ENCODE data around the gene SNORC.
"Not testable (repeated sequence)": the region's sequence is repeated elsewhere in the genome, so short reads cannot be mapped to it uniquely, and the experiment has no call there.

The SNORC gene

DNA sequence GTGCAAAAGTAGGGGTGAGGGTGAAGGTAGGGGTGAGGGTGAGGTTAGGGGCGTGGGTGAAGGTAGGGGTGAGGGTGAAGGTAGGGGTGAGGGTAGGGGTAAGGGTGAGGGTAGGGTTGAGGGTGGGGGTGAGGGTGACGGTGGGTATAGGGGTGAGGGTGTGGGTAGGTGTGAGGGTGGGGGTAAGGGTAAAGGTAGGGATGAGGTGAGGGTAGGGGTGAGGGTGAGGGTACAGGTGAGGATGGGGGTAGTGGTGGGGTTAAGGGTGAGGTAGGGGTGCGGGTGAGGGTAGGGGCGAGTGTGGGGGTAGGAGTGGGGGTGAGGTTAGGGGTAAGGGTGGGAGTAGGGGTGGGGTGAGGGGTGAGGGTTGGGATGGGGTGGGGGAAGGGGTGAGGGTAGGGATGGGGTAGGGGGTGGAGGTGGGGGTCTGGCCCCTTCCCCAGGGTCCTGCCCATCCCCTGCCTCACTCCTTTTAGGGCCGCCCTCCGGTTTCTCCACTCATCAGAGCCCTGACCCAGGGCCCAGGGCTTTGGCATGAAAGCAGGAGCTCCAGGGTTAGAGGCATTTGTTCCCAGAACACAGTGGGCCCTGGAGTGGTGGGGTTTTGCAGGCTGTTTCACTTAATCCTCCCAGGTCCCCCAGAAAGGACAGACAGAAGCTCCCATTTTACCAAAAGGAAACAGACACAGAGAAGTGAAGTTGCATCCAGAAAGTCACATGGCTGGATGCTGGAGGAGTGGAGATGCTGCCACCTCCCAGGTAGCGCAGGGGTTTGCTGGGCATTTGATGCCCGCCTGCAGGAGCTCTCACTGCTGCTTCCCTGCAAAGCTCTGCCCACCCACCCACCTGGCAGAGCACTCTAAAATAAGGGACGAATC lies 26.9 kb downstream of the SNORC start:
- DNase-seq (ENCODE audit: low spot score) = no peak

GRCh38 chr2:232897598-232898408 lies 27.7 kb downstream of the SNORC start:
- DNase-seq (ENCODE audit: low spot score) = no peak

DNA sequence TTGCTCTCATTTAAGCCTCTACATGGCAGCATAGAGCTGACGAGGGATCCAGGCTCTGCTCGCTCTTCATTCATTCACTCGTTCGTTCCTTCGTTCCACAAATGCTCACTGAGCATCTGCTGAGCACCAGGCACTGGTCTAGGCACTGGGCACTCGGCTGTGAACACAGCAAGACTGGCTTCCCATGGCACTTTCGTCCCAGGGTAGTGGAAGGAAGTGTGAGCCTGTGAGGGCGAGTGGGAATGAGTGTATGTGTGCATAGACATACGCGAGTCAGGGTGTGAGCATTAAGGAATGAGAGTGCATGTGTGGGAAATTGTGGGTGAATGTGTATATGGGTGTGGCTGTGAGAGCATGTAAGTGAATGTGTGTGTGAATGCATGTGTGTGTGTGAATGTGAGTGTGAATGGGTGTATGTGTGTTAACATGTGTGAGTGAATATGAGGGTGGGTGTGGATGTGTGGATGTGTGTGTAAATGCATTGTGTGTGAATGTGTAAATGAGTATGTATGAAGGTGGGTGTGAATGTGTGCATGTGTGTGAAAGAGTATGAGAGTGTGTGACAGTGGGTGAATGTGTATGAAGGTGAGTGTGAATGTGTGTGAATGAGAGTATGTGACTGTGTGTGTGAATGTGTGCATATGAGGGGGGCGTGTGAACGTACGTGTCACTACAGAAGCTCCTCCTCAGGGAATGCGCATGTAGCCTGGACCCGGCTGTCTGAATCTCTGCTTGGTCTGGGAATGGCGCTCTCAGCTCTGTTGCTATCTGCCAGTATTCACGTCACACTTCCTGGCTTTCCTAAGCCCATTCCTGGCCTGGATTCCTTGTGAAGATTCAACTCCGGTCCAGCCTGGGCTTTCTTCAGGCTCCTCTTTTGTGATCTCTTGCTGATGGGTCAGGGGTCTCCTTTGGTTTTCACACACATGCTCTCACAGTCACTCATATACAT lies 28.8 kb downstream of the SNORC start:
- DNase-seq (ENCODE audit: low spot score) = no peak

- no peak for DNase-seq (ENCODE audit: low spot score)
These were observed 31.0 kb downstream of the SNORC start for GRCh38 chr2:232900811-232901735.

GRCh38 chr2:232901736-232902578 lies 31.9 kb downstream of the SNORC start:
- DNase-seq (ENCODE audit: low spot score) = no peak

GRCh38 chr2:232903989-232904388 lies 33.9 kb downstream of the SNORC start:
- DNase-seq (ENCODE audit: low spot score) = no peak

GRCh38 chr2:232906867-232907717 lies 37.0 kb downstream of the SNORC start:
- DNase-seq (ENCODE audit: low spot score) = not testable (repeated sequence)

DNA sequence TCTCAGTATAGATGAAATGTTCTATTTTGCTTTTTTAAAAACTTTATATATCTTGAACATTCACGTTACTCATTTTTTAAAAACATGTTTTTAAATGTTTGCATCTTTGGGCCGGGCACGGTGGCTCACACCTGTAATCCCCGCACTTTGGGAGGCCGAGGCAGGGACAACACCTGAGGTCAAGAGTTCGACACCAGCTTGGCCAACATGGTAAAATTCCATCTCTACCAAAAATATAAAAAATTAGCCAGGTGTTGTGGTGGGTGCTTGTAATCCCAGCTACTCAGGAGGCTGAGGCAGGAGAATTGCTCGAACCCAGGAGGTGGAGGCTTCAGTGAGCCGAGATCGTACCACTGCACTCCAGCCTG lies 37.6 kb downstream of the SNORC start:
- DNase-seq (ENCODE audit: low spot score) = not testable (repeated sequence)

- DNase-seq (ENCODE audit: low spot score) = no peak
These were observed 38.6 kb downstream of the SNORC start for GRCh38 chr2:232908695-232909094.

- DNase-seq (ENCODE audit: low spot score) = no peak
These were observed 40.3 kb downstream of the SNORC start for GRCh38 chr2:232910376-232910775.

GRCh38 chr2:232911712-232912277 lies 41.7 kb downstream of the SNORC start:
- DNase-seq (ENCODE audit: low spot score) = no peak

DNA sequence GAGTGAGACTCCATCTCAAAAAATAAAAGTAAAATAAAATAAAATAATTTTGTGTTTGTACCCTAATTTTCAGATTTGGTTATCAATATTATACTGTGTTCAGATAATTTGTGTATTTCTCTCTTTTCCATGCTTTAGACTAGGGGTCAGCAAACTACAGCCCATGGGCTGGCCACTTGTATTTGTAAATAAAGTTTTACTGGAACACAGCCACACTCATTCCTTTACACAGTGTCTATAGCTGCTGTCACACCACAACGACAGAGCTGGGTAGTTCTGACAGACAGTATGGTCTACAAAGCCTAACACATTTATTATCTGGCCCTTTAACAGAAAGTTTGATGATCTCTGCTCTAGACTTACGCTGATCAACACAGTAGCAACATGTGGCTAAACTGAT lies 43.8 kb downstream of the SNORC start:
- no peak for DNase-seq (ENCODE audit: low spot score)

GRCh38 chr2:232919141-232919540 lies 49.1 kb downstream of the SNORC start:
- no peak for DNase-seq (ENCODE audit: low spot score)

- DNase-seq (ENCODE audit: low spot score) = no peak
These were observed 50.0 kb downstream of the SNORC start for GRCh38 chr2:232920055-232920454.

- no peak for DNase-seq (ENCODE audit: low spot score)
These were observed 50.7 kb downstream of the SNORC start for GRCh38 chr2:232920760-232921159.

DNA sequence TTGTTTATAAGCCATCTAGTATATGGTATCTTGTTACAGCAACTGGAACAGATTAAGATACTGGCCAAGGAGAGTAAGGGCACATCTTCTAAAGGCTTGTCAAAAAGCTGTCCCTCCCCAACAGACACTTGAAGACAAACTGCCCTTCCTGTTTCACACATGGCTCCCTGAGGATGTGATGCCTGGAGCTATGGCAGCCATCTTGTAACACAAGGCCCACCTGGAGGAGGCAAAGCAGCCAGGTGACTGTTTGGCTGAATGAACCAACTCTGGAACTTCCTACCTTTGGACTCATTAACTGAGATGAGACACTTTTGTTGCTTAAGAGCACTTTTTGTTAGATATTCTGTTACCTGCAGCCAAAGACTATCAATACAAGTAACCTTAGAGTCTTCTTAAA lies 54.4 kb downstream of the SNORC start:
- DNase-seq (ENCODE audit: low spot score) = no peak

- DNase-seq (ENCODE audit: low spot score) = no peak
These were observed 55.2 kb downstream of the SNORC start for GRCh38 chr2:232925153-232925820.

DNA sequence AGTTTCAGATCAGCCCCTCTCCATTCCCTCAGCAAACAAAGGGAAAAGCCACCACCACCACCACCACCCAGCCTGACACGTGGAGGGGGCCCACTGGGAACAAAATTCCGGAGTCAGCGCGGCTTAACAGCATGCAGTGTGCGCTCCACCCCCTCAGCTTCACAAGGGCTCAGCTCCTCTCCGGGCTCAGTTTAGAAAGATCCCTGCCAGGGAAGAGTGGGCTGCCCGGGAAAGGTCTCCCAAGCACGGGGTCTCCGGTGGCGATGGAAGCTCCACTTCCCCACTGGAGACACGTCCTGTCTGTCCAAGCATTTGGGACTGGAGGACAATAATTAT lies 55.7 kb downstream of the SNORC start:
- DNase-seq (ENCODE audit: low spot score) = no peak
